ENCODE measurements around the gene PKP1.

Gene PKP1

DNA sequence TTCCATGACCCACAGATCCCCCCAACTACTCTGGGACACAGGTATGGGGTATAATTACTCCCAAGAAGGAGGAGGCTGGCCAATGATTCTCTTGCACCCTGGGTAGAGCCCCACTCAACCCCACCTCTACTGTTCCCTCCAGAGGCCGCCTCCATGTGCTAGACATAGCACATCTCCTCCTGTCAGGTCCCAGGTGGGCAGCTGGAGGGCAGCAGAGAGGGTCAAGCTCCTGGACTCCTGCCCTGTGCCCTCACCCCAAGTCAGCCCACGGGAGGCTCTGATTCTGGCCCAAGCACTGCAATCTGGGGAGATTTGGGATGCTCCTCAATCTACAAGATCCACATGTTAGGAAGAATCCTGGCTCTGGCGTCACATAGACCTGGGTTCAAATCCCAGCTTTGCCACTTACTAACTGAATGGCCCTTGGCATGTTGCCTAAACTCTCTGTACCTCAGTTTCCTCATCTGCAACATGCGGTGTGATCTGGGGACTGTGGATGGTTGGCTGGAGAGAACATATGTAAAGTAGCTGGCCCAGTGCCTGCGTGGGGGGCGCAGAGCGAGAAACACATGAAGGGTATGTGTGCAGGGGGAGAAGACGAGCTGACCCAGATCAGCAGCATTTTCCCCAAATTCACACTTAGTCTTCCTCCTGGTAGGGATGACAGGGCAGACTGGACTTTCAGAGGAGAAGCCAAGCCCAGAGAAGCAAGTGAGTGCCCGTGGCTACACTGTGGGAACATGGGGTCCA lies 71.0 kb downstream of the PKP1 start:
- no peak for DNase-seq (ENCODE audit: low read depth)

DNA sequence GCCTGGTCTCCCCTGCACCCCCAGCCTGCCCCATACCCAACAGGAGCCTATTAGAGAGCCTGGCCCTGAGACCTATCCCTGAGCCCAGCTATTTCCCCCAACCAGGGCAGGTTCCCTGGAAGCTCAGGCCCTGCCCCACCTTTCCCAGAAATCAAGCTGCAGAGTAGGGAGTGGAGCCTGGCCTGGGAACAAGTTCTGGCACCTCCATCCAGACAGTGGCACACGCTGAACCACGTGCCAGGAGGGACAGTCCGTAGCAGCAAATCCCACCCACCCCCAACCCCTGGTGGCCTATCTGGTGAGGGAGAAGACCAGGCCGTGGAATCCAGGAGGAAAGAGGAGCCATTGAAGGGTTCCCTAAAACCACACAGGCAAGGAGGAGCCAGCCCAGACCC lies 71.6 kb downstream of the PKP1 start:
- no peak for DNase-seq (ENCODE audit: low read depth)

GRCh38 chr1:201355471-201355870 lies 72.2 kb downstream of the PKP1 start:
- no peak for DNase-seq (ENCODE audit: low read depth)

GRCh38 chr1:201356236-201356635 lies 72.9 kb downstream of the PKP1 start:
- no peak for DNase-seq (ENCODE audit: low read depth)

GRCh38 chr1:201356701-201357100 lies 73.4 kb downstream of the PKP1 start:
- DNase-seq (ENCODE audit: low read depth) = no peak

- DNase-seq (ENCODE audit: low read depth) = no peak
Measured at GRCh38 chr1:201357211-201357610, 73.9 kb downstream of the PKP1 start.

DNA sequence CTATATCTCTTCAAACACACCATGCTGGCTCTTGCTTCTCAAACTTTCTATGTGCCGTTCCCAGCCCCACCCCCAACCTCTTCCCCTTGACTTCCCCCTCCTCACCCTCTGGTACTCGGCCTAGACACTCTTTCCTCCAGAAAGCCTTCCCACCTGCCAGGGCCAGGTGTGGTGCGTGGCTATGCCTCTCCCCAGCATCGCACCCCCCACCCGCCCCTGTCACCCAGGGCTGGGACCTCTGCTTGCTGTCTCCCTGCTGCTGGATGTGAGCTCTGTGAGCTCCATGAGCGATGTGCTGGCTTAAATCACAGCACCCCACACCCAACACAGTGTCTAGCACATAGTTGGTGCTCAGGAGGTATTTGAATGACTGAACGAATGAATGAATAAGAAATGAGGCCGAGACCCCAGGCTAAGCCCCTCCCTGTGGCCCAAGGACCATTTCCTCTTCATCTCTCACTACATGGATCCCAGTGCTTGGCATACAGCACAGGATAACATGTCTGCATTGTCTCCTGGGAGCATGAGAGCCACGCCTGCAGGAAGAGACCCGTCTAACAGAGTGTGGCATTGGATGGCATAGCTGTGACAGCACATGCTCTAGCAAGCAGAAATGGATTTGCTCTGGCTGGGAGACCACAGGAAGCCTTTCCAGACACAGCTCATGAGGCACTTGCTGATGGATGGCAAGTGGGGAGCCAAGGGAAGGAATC lies 74.5 kb downstream of the PKP1 start:
- DNase-seq (ENCODE audit: low read depth) = no peak

DNA sequence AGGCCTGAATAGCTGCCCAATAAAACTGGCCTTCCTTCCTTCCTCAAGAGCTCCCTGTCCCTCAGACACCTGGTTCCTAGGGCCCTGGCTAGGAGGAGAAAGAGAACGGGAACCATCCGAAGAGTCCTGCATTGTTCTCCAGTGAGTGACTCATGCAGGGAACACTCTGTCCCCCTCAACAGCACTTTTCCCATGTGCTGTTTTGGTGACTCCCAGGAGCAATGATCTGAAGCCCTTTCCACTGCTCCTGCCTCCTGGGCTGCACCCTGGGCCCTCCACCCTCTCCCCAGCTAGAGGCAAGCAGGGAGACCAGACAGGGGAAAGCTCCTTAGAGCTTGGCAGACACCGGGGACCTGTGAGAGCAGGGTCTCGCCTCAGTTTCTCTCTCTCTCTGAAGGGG lies 75.3 kb downstream of the PKP1 start:
- no peak for DNase-seq (ENCODE audit: low read depth)

DNA sequence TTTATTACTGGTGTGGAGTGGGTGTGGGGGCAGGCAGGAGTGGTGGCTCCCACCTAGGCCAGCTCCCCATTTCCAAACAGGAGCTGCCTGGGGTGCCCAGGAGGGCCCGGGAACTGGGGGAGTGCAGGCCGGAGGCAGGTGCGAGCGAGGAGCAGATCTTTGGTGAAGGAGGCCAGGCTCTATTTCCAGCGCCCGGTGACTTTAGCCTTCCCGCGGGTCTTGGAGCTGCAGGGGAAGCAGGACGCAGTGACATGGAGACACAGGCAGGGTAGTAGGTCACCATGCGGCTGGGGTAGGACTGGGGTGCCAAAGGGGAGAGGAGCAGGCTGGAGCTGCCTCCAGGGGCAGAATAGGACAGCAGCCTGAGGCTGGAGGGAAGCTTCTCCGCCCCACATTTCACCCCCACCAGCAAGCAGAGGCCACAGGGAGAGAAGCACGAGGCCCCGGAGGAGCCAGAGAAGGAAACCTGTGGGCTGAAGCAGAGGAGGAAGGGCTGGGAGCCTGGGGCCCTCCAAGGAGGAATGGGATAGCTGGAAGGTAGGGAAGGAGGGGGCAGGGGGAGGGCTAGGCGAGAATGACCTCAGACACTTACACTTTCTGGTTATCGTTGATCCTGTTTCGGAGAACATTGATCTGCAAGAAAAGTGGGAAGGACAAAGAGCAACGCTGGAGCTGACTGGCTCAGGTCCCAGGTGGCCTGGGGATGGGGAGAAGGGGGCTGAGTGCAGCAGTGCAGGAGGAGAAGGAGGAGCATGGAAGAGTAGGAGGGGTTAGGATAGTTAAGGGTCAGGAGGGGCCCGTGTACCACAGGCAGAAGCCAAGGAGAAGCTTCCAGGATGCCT lies 75.9 kb downstream of the PKP1 start:
- no peak for DNase-seq (ENCODE audit: low read depth)

GRCh38 chr1:201359873-201360210 lies 76.5 kb downstream of the PKP1 start:
- DNase-seq (ENCODE audit: low read depth) = no peak

DNA sequence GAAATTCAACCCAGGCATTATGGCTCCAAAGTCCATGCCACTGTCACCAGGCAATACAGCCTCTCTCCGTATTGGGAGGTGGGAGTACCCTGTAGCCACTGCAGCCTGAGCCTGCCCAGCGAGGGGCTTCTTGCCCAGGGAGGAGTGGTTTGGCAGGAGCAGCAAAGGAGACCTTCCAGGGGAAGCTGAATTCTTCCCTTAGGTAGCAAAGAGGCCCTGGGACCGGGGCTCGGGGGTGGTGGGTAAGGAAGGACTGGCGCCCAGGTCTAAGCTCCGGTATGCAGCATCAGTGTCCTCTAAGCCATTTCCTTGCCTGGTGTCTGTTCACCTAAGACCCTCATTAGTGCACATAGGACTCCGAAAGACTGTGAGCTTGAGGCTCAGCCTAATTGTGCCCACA lies 77.2 kb downstream of the PKP1 start:
- DNase-seq (ENCODE audit: low read depth) = no peak

- no peak for DNase-seq (ENCODE audit: low read depth)
Measured at GRCh38 chr1:201360901-201361651, 77.8 kb downstream of the PKP1 start.

GRCh38 chr1:201361652-201362504 lies 78.6 kb downstream of the PKP1 start:
- DNase-seq (ENCODE audit: low read depth) = no peak

DNA sequence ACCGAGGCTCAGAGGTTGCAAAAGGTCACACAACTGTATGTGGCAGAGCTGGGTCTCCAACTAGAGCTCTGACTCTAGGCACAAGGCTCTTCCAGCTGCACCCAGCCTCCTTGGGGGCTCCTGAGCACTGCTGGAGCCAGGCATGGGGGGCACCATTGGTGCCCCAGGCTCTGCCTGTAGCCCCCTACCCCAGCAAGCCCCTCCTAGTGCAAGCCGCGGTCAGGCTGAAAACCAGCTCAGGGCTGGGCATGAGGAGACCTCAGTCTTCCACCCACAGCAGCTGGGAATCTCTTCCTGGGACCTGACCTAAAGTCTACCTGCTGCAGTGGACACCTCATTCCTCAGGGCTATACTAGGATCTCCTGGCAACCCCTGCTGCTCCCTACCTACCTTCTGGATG lies 79.6 kb downstream of the PKP1 start:
- no peak for DNase-seq (ENCODE audit: low read depth)

DNA sequence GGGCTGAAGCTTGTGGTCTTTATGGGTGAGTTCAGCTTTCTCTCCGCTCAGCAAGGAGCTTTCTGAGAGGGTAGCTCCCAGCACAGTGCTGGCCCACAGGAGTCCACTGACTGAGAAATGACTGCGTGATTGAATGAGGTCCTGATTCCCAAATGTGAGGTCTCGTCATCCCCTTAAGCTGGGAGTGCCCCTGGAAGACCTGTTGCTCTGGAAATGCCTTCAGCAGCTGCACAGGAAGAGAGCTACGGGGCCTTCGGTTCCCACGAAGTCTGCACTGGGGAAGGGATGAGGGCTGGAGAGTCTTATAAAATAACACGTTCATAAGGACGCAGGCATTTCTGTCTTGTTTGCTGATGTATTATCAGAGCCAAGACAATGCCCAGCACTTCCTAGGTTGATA lies 80.2 kb downstream of the PKP1 start:
- no peak for DNase-seq (ENCODE audit: low read depth)

- no peak for DNase-seq (ENCODE audit: low read depth)
Measured at GRCh38 chr1:201364808-201365105, 81.5 kb downstream of the PKP1 start.

DNA sequence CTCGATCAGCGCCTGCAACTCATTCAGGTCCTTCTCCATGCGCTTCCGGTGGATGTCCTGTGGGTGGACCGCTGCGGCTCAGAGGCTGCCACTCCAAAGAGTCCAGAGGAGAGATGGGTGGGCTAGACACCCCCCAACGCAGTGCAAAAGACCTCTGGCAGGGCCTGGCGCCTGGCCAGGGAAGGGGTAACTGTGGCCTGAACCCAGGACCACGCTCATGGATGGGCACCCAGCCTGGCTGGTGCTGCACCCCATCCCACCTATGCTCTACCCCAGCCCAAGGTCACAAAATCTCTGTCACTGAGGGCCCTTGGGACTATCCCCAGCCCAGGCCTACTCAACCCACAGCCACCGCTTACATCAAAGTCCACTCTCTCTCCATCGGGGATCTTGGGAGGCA lies 81.9 kb downstream of the PKP1 start:
- DNase-seq (ENCODE audit: low read depth) = no peak

- DNase-seq (ENCODE audit: low read depth) = no peak
Measured at GRCh38 chr1:201366696-201367095, 83.4 kb downstream of the PKP1 start.

GRCh38 chr1:201369209-201369608 lies 85.9 kb downstream of the PKP1 start:
- DNase-seq (ENCODE audit: low read depth) = no peak

DNA sequence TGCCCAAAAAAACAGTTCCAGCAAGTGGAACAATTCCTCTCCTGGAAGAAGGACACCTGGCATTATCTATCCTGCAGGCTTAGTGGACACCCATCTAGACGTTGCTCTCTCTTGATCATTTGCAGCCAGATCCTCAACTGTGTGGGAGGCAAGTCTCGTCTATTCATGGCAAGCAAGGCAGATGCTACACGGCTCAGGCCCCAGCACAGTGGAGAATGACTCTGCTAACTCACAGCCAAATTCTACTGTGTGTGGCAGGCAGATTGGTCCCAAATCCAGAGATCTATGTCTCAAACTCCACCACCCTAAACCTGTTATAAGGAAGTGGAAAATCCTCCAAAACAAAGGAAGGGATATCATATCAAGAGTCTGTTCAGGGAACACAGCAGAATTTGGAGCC lies 87.2 kb downstream of the PKP1 start:
- no peak for DNase-seq (ENCODE audit: low read depth)

DNA sequence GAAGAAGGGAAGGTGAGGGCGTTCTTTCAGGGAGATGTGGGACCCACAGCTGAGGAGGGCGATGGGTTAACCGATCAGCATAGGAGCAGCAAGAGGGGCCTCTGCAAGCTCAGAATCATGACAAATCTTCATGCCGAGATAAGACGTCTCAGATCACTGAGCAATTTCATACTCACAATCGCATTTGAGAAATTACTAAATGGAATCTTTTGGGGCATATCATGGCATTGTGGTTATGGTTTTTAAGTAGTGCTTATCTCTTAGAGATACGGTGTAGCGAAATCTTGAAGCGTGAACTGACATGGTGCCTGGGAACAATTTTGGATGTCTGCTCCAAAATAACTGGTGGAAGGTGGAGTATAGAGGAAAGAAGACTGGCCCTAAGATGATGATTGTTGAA lies 88.0 kb downstream of the PKP1 start:
- no peak for DNase-seq (ENCODE audit: low read depth)

GRCh38 chr1:201371792-201372191 lies 88.5 kb downstream of the PKP1 start:
- no peak for DNase-seq (ENCODE audit: low read depth)

All from CMK (cell line).